H9 (cell line): ENCODE data around the gene ANTKMT. TPM values are rescaled to one million over a fixed set of nuclear protein-coding genes. Genes with fewer than 3 reads are reported as not detected.
A peak's percentile ranks its signal among the peaks of the same experiment; 100 is the strongest.

Source experiments
- DNase-seq: peaks from one replicate; pipeline ENCODE4 v3.0.0-alpha.2; 2017
- H2AFZ ChIP-seq: one replicate; pipeline ENCODE4 v1.6.1; 2013; ENCODE audit warnings: mild to moderate bottlenecking, low read length, control low read depth, moderate library complexity
- H2AK5ac ChIP-seq: 2 replicates; pipeline ENCODE4 v1.6.1; 2013; ENCODE audit warnings: low read length, control low read depth, mixed read lengths; ENCODE audit not compliant: insufficient read length
- H2BK120ac ChIP-seq: one replicate; pipeline ENCODE4 v1.6.1; 2013; ENCODE audit warnings: low read depth, mild to moderate bottlenecking, low read length, control low read depth, inconsistent platforms; ENCODE audit not compliant: poor library complexity, severe bottlenecking
- H2BK12ac ChIP-seq: 2 replicates; pipeline ENCODE4 v1.6.1; 2013; ENCODE audit warnings: low read length, control low read depth, mixed read lengths, low read depth; ENCODE audit not compliant: insufficient read length
- H2BK15ac ChIP-seq: 2 replicates; pipeline ENCODE4 v1.6.1; 2013; ENCODE audit warnings: low read depth, low read length, control low read depth
- H2BK20ac ChIP-seq: one replicate; pipeline ENCODE4 v1.6.1; 2013; ENCODE audit warnings: low read depth, mild to moderate bottlenecking, low read length, control low read depth, inconsistent platforms; ENCODE audit not compliant: poor library complexity, severe bottlenecking
- H2BK5ac ChIP-seq: 2 replicates; pipeline ENCODE4 v1.6.1; 2013; ENCODE audit warnings: low read length, control low read depth, mixed read lengths; ENCODE audit not compliant: insufficient read length
- H3K14ac ChIP-seq: 2 replicates; pipeline ENCODE4 v1.6.1; 2013; ENCODE audit warnings: low read length, control low read depth; ENCODE audit not compliant: insufficient read depth
- H3K18ac ChIP-seq: 2 replicates; pipeline ENCODE4 v1.6.1; 2013; ENCODE audit warnings: low read depth, mild to moderate bottlenecking, mixed read lengths, low read length, control low read depth; ENCODE audit not compliant: insufficient read length
- H3K23ac ChIP-seq: 2 replicates; pipeline ENCODE4 v1.6.1; 2013; ENCODE audit warnings: low read length, control low read depth, mixed read lengths, low read depth; ENCODE audit not compliant: insufficient read length
- H3K23me2 ChIP-seq: 2 replicates; pipeline ENCODE4 v1.6.1; 2013; ENCODE audit warnings: low read depth, mild to moderate bottlenecking, mixed read lengths, low read length, control low read depth; ENCODE audit not compliant: insufficient read length, poor library complexity, severe bottlenecking
- H3K27ac ChIP-seq: 2 replicates; pipeline ENCODE4 v1.5.1; 2013; ENCODE audit warnings: low read length, control low read depth, mixed read lengths, low read depth; ENCODE audit not compliant: insufficient read length
- H3K27me3 ChIP-seq: 2 replicates; pipeline ENCODE4 v1.6.1; 2013; ENCODE audit warnings: low read length, control low read depth, inconsistent platforms; ENCODE audit not compliant: insufficient read depth
- H3K4ac ChIP-seq: 2 replicates; pipeline ENCODE4 v1.6.1; 2013; ENCODE audit warnings: low read depth, mild to moderate bottlenecking, control low read depth, inconsistent platforms, low read length, moderate library complexity
- H3K4me1 ChIP-seq: 2 replicates; pipeline ENCODE4 v1.6.1; 2013; ENCODE audit warnings: low read length, control low read depth, inconsistent platforms; ENCODE audit not compliant: insufficient read depth
- H3K4me2 ChIP-seq: 2 replicates; pipeline ENCODE4 v1.6.1; 2013; ENCODE audit warnings: low read length, control low read depth, mixed read lengths; ENCODE audit not compliant: insufficient read length, insufficient read depth
- H3K56ac ChIP-seq: 2 replicates; pipeline ENCODE4 v1.6.1; 2013; ENCODE audit warnings: low read depth, mild to moderate bottlenecking, mixed read lengths, low read length, control low read depth; ENCODE audit not compliant: insufficient read length
- H3K79me1 ChIP-seq: 2 replicates; pipeline ENCODE4 v1.6.1; 2013; ENCODE audit warnings: low read depth, mild to moderate bottlenecking, moderate library complexity, low read length, control low read depth, inconsistent platforms; ENCODE audit not compliant: insufficient read depth, poor library complexity, severe bottlenecking
- H3K79me2 ChIP-seq: 2 replicates; pipeline ENCODE4 v1.6.1; 2013; ENCODE audit warnings: low read length, control low read depth, inconsistent platforms; ENCODE audit not compliant: insufficient read depth
- H3K9ac ChIP-seq: 2 replicates; pipeline ENCODE4 v1.6.1; 2013; ENCODE audit warnings: low read length, control low read depth, mixed read lengths; ENCODE audit not compliant: insufficient read length; ENCODE audit errors: extremely low read depth
- H3K9me3 ChIP-seq: one replicate; pipeline ENCODE4 v1.6.1; 2013; ENCODE audit warnings: low read depth, low read length, inconsistent platforms; ENCODE audit not compliant: control insufficient read depth
- H3T11ph ChIP-seq: one replicate; pipeline ENCODE4 v1.6.1; 2013; ENCODE audit warnings: mild to moderate bottlenecking, low read length, control low read depth, inconsistent platforms
- H4K20me1 ChIP-seq: one replicate; pipeline ENCODE4 v1.6.1; 2013; ENCODE audit not compliant: control insufficient read depth, insufficient read length, insufficient read depth
- H4K5ac ChIP-seq: 2 replicates; pipeline ENCODE4 v1.6.1; 2013; ENCODE audit warnings: low read depth, mild to moderate bottlenecking, mixed read lengths, low read length, control low read depth; ENCODE audit not compliant: insufficient read length
- H4K8ac ChIP-seq: replicated peaks from 2 replicates; pipeline ENCODE4 v1.6.1; 2013; ENCODE audit warnings: low read length, control low read depth, mixed read lengths, low read depth; ENCODE audit not compliant: insufficient read length
- H4K91ac ChIP-seq: 2 replicates; pipeline ENCODE4 v1.6.1; 2013; ENCODE audit warnings: low read depth, mild to moderate bottlenecking, moderate library complexity, mixed read lengths, low read length, control low read depth; ENCODE audit not compliant: insufficient read length
- H3K27ac Mint-ChIP-seq, 3 experiments: 2 replicates in 2 of 3; 3 replicates in 1 of 3; pipeline ENCODE4 v1.8.0; 2020 to 2021; ENCODE audit warnings: mixed read lengths in 3 of 3, mild to moderate bottlenecking in 1 of 3, moderate library complexity in 1 of 3
- H3K27me3 Mint-ChIP-seq: 2 replicates; pipeline ENCODE4 v1.8.0; 2021; ENCODE audit warnings: low read depth, mild to moderate bottlenecking, moderate library complexity, mixed read lengths
- H3K36me3 Mint-ChIP-seq, 3 experiments: 2 replicates in 2 of 3; 3 replicates in 1 of 3; pipeline ENCODE4 v1.8.0; 2020 to 2021; ENCODE audit warnings: low read depth in 3 of 3, mixed read lengths in 3 of 3; ENCODE audit not compliant: insufficient read depth in 1 of 3
- H3K4me1 Mint-ChIP-seq, 2 experiments: 2 replicates each; pipeline ENCODE4 v1.8.0; 2020; ENCODE audit warnings: mixed read lengths in 2 of 2
- H3K4me3 Mint-ChIP-seq, 2 experiments: 2 replicates in 1 of 2; 3 replicates in 1 of 2; pipeline ENCODE4 v1.8.0; 2020 to 2021; ENCODE audit warnings: mild to moderate bottlenecking in 2 of 2, mixed read lengths in 2 of 2, moderate library complexity in 1 of 2
- H3K9me3 Mint-ChIP-seq, 2 experiments: 2 replicates in 1 of 2; 3 replicates in 1 of 2; pipeline ENCODE4 v1.8.0; 2020; ENCODE audit warnings: mild to moderate bottlenecking in 2 of 2, mixed read lengths in 2 of 2, moderate library complexity in 1 of 2
- WGBS: extraction: QIAGEN DNeasy Blood & Tissue Kit; methylation state at CpG from one replicate; pipeline ENCODE4 v1.1.7; 2013; ENCODE audit warnings: missing lambda C conversion rate, low lambda C conversion rate, mixed read lengths; ENCODE audit not compliant: insufficient read length; ENCODE audit errors: extremely low coverage; 5-methylcytosine and 5-hydroxymethylcytosine counted together
- total RNA-seq: library from RNA; stranded (reverse); gene quantifications from 2 replicates; pipeline ENCODE4 v1.2.1, GENCODE V29; 2021
- TF ChIP-seq, protein P1 (sequence below): fragments of 200-600 bp; sonication (generic); conservative IDR thresholded peaks from 3 replicates; pipeline ENCODE4 v1.8.0; 2021; ENCODE audit warnings: antibody characterized with exemption, mild to moderate bottlenecking

Gene ANTKMT
- total RNA-seq, 1 experiment from 2014 or later = 31.5 TPM

DNA sequence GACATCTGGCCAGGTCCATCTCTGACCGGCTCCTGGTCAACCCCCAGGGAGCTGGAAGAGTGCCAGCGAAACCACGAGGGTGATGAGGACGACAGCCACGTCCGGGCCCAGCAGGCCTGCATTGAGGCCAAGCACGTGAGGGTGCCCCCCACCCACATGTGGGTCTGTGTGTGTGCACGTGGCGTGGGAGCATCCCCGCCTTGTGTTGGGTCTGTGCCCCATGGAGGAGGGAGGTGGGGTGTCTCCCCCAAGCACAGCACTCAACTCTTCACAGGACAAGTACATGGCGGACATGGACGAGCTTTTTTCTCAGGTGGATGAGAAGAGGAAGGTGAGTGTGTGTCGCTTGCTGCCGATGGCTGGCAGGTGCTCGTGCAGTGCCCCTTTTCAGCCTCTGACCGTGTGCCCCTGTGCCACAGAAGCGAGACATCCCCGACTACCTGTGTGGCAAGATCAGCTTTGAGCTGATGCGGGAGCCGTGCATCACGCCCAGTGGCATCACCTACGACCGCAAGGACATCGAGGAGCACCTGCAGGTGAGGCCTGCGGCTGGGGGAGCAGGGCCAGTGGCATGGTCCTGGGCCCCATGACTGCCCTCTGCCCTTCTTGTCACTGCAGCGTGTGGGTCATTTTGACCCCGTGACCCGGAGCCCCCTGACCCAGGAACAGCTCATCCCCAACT is 39.1 kb upstream of the ANTKMT start:
- Mint-ChIP-seq H3K27ac (0 out of 7 replicates have a peak overlapping the region, but pooled peaks of 1 of the 3 experiments have one; percentile 66), H3K4me3 (peak overlapping the region; percentile 81 to 86), H3K36me3 (peaks cover 14 to 37% (median 36%) of the 10 kb centered on the region in 3 experiments; a peak in 6 of 7 replicates), H3K27me3 (no peaks in the 10 kb centered on the region; the same call in 1 of the 2 replicates), H3K4me1 (peaks cover 14 to 32% of the 10 kb centered on the region in 2 experiments), H3K9me3 (no peaks in the 10 kb centered on the region)
- Histone ChIP-seq H2BK5ac (no peak overlapping the region), H3K4me1 (no peaks in the 10 kb centered on the region), H3K79me2 (peaks cover 2% of the 10 kb centered on the region; the same call in 1 of the 2 replicates), H3K23ac (no peak overlapping the region), H4K8ac (no peak overlapping the region), H3K27ac (no peak overlapping the region), H3K4me2 (peak overlapping the region; percentile 71), H3K9me3 (no peaks in the 10 kb centered on the region), H4K91ac (no peak overlapping the region), H3K27me3 (no peaks in the 10 kb centered on the region), H3K4ac (no peak overlapping the region), H3K56ac (no peak overlapping the region), H4K5ac (no peak overlapping the region), H3K23me2 (peaks cover 11% of the 10 kb centered on the region), H2BK15ac (no peak overlapping the region), H3T11ph (no peak overlapping the region), H4K20me1 (no peaks in the 10 kb centered on the region), H2BK120ac (no peak overlapping the region), H3K79me1 (no peaks in the 10 kb centered on the region), H2AFZ (no peak overlapping the region), H2AK5ac (no peak overlapping the region), H2BK20ac (no peak overlapping the region), H2BK12ac (no peak overlapping the region), H3K14ac (no peak overlapping the region), H3K18ac (no peak overlapping the region), H3K9ac (no peak overlapping the region)
- TF ChIP-seq, protein P1, sequence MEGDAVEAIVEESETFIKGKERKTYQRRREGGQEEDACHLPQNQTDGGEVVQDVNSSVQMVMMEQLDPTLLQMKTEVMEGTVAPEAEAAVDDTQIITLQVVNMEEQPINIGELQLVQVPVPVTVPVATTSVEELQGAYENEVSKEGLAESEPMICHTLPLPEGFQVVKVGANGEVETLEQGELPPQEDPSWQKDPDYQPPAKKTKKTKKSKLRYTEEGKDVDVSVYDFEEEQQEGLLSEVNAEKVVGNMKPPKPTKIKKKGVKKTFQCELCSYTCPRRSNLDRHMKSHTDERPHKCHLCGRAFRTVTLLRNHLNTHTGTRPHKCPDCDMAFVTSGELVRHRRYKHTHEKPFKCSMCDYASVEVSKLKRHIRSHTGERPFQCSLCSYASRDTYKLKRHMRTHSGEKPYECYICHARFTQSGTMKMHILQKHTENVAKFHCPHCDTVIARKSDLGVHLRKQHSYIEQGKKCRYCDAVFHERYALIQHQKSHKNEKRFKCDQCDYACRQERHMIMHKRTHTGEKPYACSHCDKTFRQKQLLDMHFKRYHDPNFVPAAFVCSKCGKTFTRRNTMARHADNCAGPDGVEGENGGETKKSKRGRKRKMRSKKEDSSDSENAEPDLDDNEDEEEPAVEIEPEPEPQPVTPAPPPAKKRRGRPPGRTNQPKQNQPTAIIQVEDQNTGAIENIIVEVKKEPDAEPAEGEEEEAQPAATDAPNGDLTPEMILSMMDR = no peak
- no peak for DNase-seq
- no CpG with 5 or more reads among the region's 28 CpGs for WGBS
